Measurements from ENCODE around the gene ST8SIA5. TPM values are rescaled to one million over a fixed set of nuclear protein-coding genes. Genes with fewer than 3 reads are reported as not detected.

The ST8SIA5 gene
- total and polyA plus RNA-seq, 2 experiments from 2014 or later, result 3.3 to 4.8 TPM

GRCh38 chr18:46704189-46704588 is 52.7 kb downstream of the ST8SIA5 start:
- Mint-ChIP-seq H3K4me3 (no peak overlapping the region), H3K9me3 (no peaks in the 10 kb centered on the region; the same call in 2 of the 3 replicates), H3K27ac (no peak overlapping the region), H3K4me1 (peaks cover 14% of the 10 kb centered on the region), H3K36me3 (ENCODE audit: low read depth) (no peaks in the 10 kb centered on the region), H3K27me3 (ENCODE audit: insufficient read depth, low read depth, poor library complexity) (peaks cover 1% of the 10 kb centered on the region)
- no peak overlapping the region for H3K4me2 ChIP-seq
- H3K27me3 ChIP-seq (ENCODE audit: insufficient read depth), result no peaks in the 10 kb centered on the region
- H3K36me3 ChIP-seq (ENCODE audit: insufficient read depth), result no peaks in the 10 kb centered on the region
- TF ChIP-seq REST (IDR thresholded peaks at IDR 0.05; ENCODE audit: unreplicated experiment) (no peak), EZH2phosphoT487 (IDR thresholded peaks at IDR 0.05; ENCODE audit: unreplicated experiment) (no peak), POLR2AphosphoS5 (IDR thresholded peaks at IDR 0.05; ENCODE audit: low read depth) (no peak), EZH2 (IDR thresholded peaks at IDR 0.05; ENCODE audit: low read depth, unreplicated experiment) (no peak), ZNF114 (CRISPR knock-in tag; IDR thresholded peaks at IDR 0.05) (no peak), ZNF331 (CRISPR knock-in tag; IDR thresholded peaks at IDR 0.05; ENCODE audit: low read depth) (no peak), CTCF (conservative IDR thresholded peaks at IDR 0.05; ENCODE audit: low read depth in 2 of 2) (no peak), STAT1 (IDR thresholded peaks at IDR 0.05; ENCODE audit: unreplicated experiment) (no peak), CREB1 (CRISPR knock-in tag; IDR thresholded peaks at IDR 0.05; ENCODE audit: low read depth) (no peak), ZNF462 (CRISPR knock-in tag; IDR thresholded peaks at IDR 0.05) (no peak), ETS1 (IDR thresholded peaks at IDR 0.05) (no peak)
- H3K79me2 ChIP-seq (replicated peaks; ENCODE audit: insufficient read depth), result no peaks in the 10 kb centered on the region
- H2AFZ ChIP-seq, result no peak overlapping the region
- H3K27ac ChIP-seq (ENCODE audit: low read depth), result no peak overlapping the region
- H3K9me2 ChIP-seq (ENCODE audit: insufficient read depth), result no peaks in the 10 kb centered on the region
- ATAC-seq (no peak), DNase-seq (ENCODE audit: low spot score) (no peak)
- H4K20me1 ChIP-seq (replicated peaks; ENCODE audit: insufficient read depth), result no peaks in the 10 kb centered on the region
- H3K4me3 ChIP-seq, result no peak overlapping the region
- peaks cover 8% of the 10 kb centered on the region for H3K4me1 ChIP-seq (ENCODE audit: insufficient read depth)
- no peaks in the 10 kb centered on the region for H3F3A ChIP-seq (replicated peaks; ENCODE audit: low read depth)
